Measurements from ENCODE around the gene GJC1. TPM values are rescaled to one million over a fixed set of nuclear protein-coding genes. Genes with fewer than 3 reads are reported as not detected.

GJC1 gene
- total and polyA plus RNA-seq, 9 of the 15 experiments (the other 6 are each of a cell fraction or from before 2014, with no cell fraction given) = 0.04 to 1.4 (median 0.18) TPM; not detected in 1

GRCh38 chr17:44793885-44794842 lies 35.9 kb downstream of the GJC1 start:
- no peak for FAIRE-seq

More at GRCh38 chr17:44793885-44794842, 35.9 kb downstream of the GJC1 start:
- Histone ChIP-seq H3K79me2 (ENCODE audit: control insufficient read depth, insufficient read depth, low read length) (no peaks in the 10 kb centered on the region), H3K9ac (ENCODE audit: insufficient read depth in 1 of 2, low read depth in 2 of 2, low read length in 2 of 2) (peak overlapping the region in 1 of 2 experiments; percentile 11; a peak in 1 of 4 replicates), H3K27me3 (ENCODE audit: control insufficient read depth in 2 of 2, insufficient read depth in 2 of 2, low read length in 2 of 2) (peaks cover 5 to 8% of the 10 kb centered on the region in 2 experiments; a peak in 4 of 5 replicates), H2AFZ (ENCODE audit: low read depth, low read length) (peak overlapping the region; percentile 81), H3K4me2 (ENCODE audit: insufficient read depth, low read length) (peak overlapping the region; percentile 16; the same call in 1 of the 2 replicates), H3K36me3 (ENCODE audit: control insufficient read depth, insufficient read depth, low read length) (no peaks in the 10 kb centered on the region), H3K4me3 (no peak overlapping the region), H3K9me1 (ENCODE audit: control insufficient read depth, insufficient read depth, low read length) (no peaks in the 10 kb centered on the region), H3K9me3 (replicated peaks; ENCODE audit: control insufficient read depth, insufficient read depth, low read depth, low read length) (no peaks in the 10 kb centered on the region), H3K27ac (ENCODE audit: extremely low read depth, low read depth, low read length) (peak overlapping the region; percentile 40; the same call in 1 of the 3 replicates), H3K4me1 (replicated peaks in 1 of 2; ENCODE audit: control insufficient read depth in 2 of 2, insufficient read depth in 2 of 2, low read length in 2 of 2) (peaks cover 0 to 5% of the 10 kb centered on the region in 2 experiments; a peak in 4 of 5 replicates), H4K20me1 (replicated peaks; ENCODE audit: control insufficient read depth, insufficient read depth, low read length) (no peaks in the 10 kb centered on the region)
- DNase-seq (ENCODE audit: extremely low read depth in 1 of 4, low spot score in 3 of 4) = no peak
- BruUV-seq (replicated peaks) = no TSS peak
- ATAC-seq = peak; percentile 43; the same call in 2 of the 3 replicates
- intact Hi-C loops (cut with micrococcal nuclease) (no loop called here), in situ Hi-C loops (cut with MboI) (no loop called here)
- CTCF ChIA-PET (ENCODE audit: low intra/inter-chr PET ratio) = no interaction called here
- 69% methylated on average over 17 of the region's 18 CpGs for WGBS (ENCODE audit: insufficient coverage, low coverage, missing lambda C conversion rate)
- POLR2A ChIA-PET = interaction anchor here (0.5 to 1.6 kb wide), 6 partner anchors 10 to 255 kb away, joined by 3 to 6 read pairs (median 4); no protein-coding TSS in a partner anchor
- no peak for TF ChIP-seq MBD2 (IDR thresholded peaks at IDR 0.05; ENCODE audit: borderline replicate concordance, low read depth)
- TF ChIP-seq ZNF395 (CRISPR knock-in tag; IDR thresholded peaks at IDR 0.05) = 0 out of 2 replicates have a peak, but pooled peaks have one; percentile 35
- no peak for TF ChIP-seq ZBTB8A (IDR thresholded peaks at IDR 0.05; ENCODE audit: partially characterized antibody)
- no peak for TF ChIP-seq ZNF217 (CRISPR knock-in tag; IDR thresholded peaks at IDR 0.05)
- no peak for TF ChIP-seq FOS (IDR thresholded peaks at IDR 0.05; ENCODE audit: extremely low read depth, insufficient read length)
- TF ChIP-seq POU5F1 (IDR thresholded peaks at IDR 0.05; ENCODE audit: borderline replicate concordance, low read depth, low read length, partially characterized antibody) = no peak
- no peak for TF ChIP-seq GTF3C2 (IDR thresholded peaks at IDR 0.05; ENCODE audit: borderline replicate concordance, extremely low read depth, insufficient read length)
